Osteocyte (in vitro differentiated cells): ENCODE measurements around the gene GPRASP1. TPM values are rescaled to one million over a fixed set of nuclear protein-coding genes. Genes with fewer than 3 reads are reported as not detected.

Experiments used
- DNase-seq: peaks from one replicate; pipeline ENCODE4 v3.0.0; 2021; ENCODE audit warnings: mixed read lengths; ENCODE audit not compliant: unreplicated experiment; ENCODE audit errors: extremely low spot score
- H3K27ac Mint-ChIP-seq: one replicate; pipeline ENCODE4 v1.8.0; 2021; ENCODE audit warnings: mild to moderate bottlenecking, mixed read lengths; ENCODE audit not compliant: unreplicated experiment
- H3K27me3 Mint-ChIP-seq: one replicate; pipeline ENCODE4 v1.8.0; 2021; ENCODE audit warnings: mixed read lengths; ENCODE audit not compliant: unreplicated experiment
- H3K36me3 Mint-ChIP-seq: one replicate; pipeline ENCODE4 v1.8.0; 2021; ENCODE audit warnings: mixed read lengths; ENCODE audit not compliant: unreplicated experiment
- H3K4me1 Mint-ChIP-seq: one replicate; pipeline ENCODE4 v1.8.0; 2021; ENCODE audit warnings: mixed read lengths; ENCODE audit not compliant: unreplicated experiment
- H3K4me3 Mint-ChIP-seq: one replicate; pipeline ENCODE4 v1.8.0; 2021; ENCODE audit warnings: mild to moderate bottlenecking, moderate library complexity, mixed read lengths; ENCODE audit not compliant: unreplicated experiment
- H3K9me3 Mint-ChIP-seq: one replicate; pipeline ENCODE4 v1.8.0; 2021; ENCODE audit warnings: mixed read lengths; ENCODE audit not compliant: unreplicated experiment
- total RNA-seq: library from RNA; stranded (reverse); gene quantifications from 2 replicates; pipeline ENCODE4 v1.2.1, GENCODE V29; 2021
- TF ChIP-seq, protein P1 (sequence below): fragments of 200-600 bp; sonication (generic); IDR thresholded peaks from 2 replicates; pipeline ENCODE4 v1.5.0; 2021; ENCODE audit warnings: antibody characterized with exemption, mild to moderate bottlenecking, moderate library complexity

Gene GPRASP1
- total RNA-seq, 1 donor from 2014 or later, result 3.5 TPM

DNA sequence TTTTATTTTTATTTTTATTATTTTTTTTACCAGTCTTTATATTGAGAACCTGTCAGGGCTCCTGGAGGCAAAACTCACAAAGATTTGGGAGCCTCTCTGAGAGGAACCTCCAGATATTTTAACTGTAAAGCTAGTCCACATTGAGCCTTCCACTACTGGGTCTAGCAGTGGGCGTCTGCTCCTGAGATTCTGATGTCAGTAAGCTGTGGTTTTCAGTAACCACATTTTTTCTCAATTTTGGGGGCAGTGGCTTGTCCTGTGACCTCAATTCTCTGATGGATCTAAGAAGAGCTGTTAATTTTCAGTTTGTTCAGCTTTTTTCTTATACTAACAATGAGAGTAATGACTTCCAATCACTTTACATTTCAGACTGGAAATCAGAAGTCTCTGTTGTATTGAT is 23.6 kb upstream of the GPRASP1 start:
- no peak overlapping the region for H3K4me3 Mint-ChIP-seq
- peaks cover 10% of the 10 kb centered on the region for H3K4me1 Mint-ChIP-seq
- no peak for DNase-seq
- no peak overlapping the region for H3K27ac Mint-ChIP-seq
- peaks cover 6% of the 10 kb centered on the region for H3K36me3 Mint-ChIP-seq
- TF ChIP-seq, protein P1, sequence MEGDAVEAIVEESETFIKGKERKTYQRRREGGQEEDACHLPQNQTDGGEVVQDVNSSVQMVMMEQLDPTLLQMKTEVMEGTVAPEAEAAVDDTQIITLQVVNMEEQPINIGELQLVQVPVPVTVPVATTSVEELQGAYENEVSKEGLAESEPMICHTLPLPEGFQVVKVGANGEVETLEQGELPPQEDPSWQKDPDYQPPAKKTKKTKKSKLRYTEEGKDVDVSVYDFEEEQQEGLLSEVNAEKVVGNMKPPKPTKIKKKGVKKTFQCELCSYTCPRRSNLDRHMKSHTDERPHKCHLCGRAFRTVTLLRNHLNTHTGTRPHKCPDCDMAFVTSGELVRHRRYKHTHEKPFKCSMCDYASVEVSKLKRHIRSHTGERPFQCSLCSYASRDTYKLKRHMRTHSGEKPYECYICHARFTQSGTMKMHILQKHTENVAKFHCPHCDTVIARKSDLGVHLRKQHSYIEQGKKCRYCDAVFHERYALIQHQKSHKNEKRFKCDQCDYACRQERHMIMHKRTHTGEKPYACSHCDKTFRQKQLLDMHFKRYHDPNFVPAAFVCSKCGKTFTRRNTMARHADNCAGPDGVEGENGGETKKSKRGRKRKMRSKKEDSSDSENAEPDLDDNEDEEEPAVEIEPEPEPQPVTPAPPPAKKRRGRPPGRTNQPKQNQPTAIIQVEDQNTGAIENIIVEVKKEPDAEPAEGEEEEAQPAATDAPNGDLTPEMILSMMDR, result no peak
- H3K9me3 Mint-ChIP-seq, result peaks cover 20% of the 10 kb centered on the region
- no peaks in the 10 kb centered on the region for H3K27me3 Mint-ChIP-seq

DNA sequence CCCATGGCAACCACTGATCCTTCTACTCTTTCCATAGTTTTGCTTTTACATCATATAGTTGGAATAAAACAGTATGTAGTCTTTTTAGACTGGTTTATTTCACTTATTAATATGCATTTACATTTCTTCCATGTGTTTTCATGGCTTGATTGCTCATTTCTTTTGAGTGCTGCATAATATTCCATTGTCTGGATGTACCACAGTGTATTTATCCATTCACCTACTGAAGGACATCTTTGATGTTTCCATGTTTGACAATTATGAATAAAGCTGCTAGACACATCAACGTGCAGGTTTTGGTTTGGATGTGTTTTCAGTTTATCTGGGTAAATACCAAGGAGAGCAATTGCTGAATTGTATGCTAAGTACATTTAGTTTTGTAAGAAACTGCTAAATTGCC is 13.7 kb upstream of the GPRASP1 start:
- Mint-ChIP-seq H3K27ac (no peak overlapping the region), H3K4me1 (no peaks in the 10 kb centered on the region), H3K4me3 (no peak overlapping the region), H3K36me3 (peaks cover 4% of the 10 kb centered on the region), H3K9me3 (peaks cover 43% of the 10 kb centered on the region), H3K27me3 (no peaks in the 10 kb centered on the region)
- TF ChIP-seq, protein P1, result no peak
- DNase-seq, result no peak

DNA sequence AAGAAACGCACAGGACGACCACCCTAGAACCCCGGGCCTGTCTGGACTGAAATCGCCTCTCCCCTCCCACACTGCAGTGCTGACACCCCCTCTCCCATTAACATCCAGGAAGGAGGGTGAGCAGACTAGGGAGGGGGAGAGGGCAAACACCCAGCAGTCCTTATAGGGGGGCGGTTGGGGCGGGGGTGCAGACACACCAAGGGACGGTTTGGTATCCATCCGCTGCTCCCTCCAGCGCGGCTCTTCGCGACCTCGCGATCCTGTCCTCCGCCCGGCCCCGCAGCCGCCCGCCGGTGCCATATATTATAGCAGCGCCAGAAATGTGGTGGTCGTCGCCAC is 411 bp upstream of the GPRASP1 start:
- DNase-seq, result no peak
- H3K9me3 Mint-ChIP-seq, result peaks cover 21% of the 10 kb centered on the region
- peaks cover 4% of the 10 kb centered on the region for H3K4me1 Mint-ChIP-seq
- peak overlapping the region; percentile 84 for H3K4me3 Mint-ChIP-seq
- TF ChIP-seq, protein P1, result no peak
- peaks cover 6% of the 10 kb centered on the region for H3K36me3 Mint-ChIP-seq
- no peak overlapping the region for H3K27ac Mint-ChIP-seq
- no peaks in the 10 kb centered on the region for H3K27me3 Mint-ChIP-seq

DNA sequence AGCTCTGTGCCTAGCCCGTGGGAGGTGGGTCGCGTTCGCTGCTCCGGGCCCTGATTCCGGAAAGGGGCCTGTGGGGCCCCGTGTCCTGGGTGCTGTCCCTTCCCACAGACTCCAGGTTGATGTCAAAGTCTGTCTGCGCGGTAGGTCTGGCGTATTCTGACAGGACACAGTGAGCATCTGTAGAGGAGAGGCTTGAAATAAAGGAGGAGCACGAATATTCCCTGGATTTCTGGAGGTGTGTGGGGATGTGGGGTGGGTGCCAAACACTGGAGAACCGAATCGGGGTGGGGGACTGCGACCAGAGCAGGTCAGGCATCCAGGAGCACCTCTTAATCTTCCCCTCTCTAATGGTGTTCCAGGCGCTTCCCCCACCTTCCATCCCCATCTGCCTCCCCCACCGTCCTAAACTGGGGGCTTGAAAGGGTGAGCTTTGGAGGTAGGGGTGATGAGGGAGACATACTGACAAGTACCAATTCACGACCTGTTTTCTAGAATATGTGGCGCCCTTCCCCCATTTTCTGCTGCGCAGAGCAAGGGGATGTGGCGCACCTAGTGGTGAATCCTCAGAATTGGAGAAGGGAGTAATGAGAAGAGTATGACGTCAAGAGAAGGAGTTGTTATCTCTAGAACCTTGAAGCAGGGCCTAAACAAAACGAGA is 877 bp downstream of the GPRASP1 start:
- no peak for DNase-seq
- no peaks in the 10 kb centered on the region for H3K27me3 Mint-ChIP-seq

DNA sequence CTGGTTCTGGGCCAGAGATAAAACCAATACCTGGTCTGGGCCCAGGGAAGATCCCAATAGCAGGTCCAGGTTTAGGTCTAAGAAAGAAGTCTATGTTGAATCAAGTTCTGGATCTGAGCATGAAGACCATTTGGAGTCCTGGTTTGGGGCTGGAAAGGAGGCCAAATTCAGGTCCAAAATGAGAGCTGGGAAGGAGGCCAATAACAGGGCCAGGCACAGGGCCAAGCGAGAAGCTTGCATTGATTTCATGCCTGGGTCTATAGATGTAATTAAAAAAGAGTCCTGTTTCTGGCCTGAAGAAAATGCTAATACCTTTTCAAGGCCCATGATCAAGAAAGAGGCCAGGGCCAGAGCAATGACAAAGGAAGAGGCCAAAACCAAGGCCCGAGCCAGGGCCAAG is 3.4 kb downstream of the GPRASP1 start:
- Mint-ChIP-seq H3K27ac (no peak overlapping the region), H3K36me3 (no peaks in the 10 kb centered on the region), H3K4me1 (peaks cover 8% of the 10 kb centered on the region), H3K4me3 (no peak overlapping the region), H3K9me3 (peaks cover 21% of the 10 kb centered on the region), H3K27me3 (no peaks in the 10 kb centered on the region)
- TF ChIP-seq, protein P1, result no peak
- no peak for DNase-seq

More for the DNA sequence above, 877 bp downstream of the GPRASP1 start:
- H3K27ac Mint-ChIP-seq, result no peak overlapping the region
- peak overlapping the region; percentile 84 for H3K4me3 Mint-ChIP-seq
- H3K4me1 Mint-ChIP-seq, result peaks cover 4% of the 10 kb centered on the region
- no peaks in the 10 kb centered on the region for H3K36me3 Mint-ChIP-seq
- H3K9me3 Mint-ChIP-seq, result peaks cover 21% of the 10 kb centered on the region
- TF ChIP-seq, protein P1, result peak; percentile 44
